ENCODE results near the gene FAM241B. TPM values are rescaled to one million over a fixed set of nuclear protein-coding genes. Genes with fewer than 3 reads are reported as not detected.

Gene FAM241B
- total RNA-seq, 1 donor from 2014 or later: 2.6 TPM

- TF ChIP-seq, protein P1, sequence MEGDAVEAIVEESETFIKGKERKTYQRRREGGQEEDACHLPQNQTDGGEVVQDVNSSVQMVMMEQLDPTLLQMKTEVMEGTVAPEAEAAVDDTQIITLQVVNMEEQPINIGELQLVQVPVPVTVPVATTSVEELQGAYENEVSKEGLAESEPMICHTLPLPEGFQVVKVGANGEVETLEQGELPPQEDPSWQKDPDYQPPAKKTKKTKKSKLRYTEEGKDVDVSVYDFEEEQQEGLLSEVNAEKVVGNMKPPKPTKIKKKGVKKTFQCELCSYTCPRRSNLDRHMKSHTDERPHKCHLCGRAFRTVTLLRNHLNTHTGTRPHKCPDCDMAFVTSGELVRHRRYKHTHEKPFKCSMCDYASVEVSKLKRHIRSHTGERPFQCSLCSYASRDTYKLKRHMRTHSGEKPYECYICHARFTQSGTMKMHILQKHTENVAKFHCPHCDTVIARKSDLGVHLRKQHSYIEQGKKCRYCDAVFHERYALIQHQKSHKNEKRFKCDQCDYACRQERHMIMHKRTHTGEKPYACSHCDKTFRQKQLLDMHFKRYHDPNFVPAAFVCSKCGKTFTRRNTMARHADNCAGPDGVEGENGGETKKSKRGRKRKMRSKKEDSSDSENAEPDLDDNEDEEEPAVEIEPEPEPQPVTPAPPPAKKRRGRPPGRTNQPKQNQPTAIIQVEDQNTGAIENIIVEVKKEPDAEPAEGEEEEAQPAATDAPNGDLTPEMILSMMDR (IDR thresholded peaks at IDR 0.05; ENCODE audit: insufficient read depth, low read length, severe bottlenecking): no peak
- H3K36me3 ChIP-seq (ENCODE audit: control insufficient read depth, insufficient read depth, low read length): no peaks in the 10 kb centered on the region
- no peaks in the 10 kb centered on the region for H3K27me3 ChIP-seq (ENCODE audit: control insufficient read depth, insufficient read depth, low read length)
- DNase-seq (ENCODE audit: low read depth) (peak; percentile 62), FAIRE-seq (no peak)
- no peak overlapping the region for H3K4me3 ChIP-seq (ENCODE audit: low read depth, low read length)
These were observed 29.2 kb upstream of the FAM241B start for GRCh38 chr10:69600761-69601330.

GRCh38 chr10:69609077-69609476, 21.0 kb upstream of the FAM241B start:
- no peaks in the 10 kb centered on the region for H3K27me3 ChIP-seq (ENCODE audit: control insufficient read depth, insufficient read depth, low read length)
- FAIRE-seq (no peak), DNase-seq (ENCODE audit: low read depth) (no peak)

GRCh38 chr10:69612760-69613159, 17.3 kb upstream of the FAM241B start:
- TF ChIP-seq, protein P1 (IDR thresholded peaks at IDR 0.05; ENCODE audit: insufficient read depth, low read length, severe bottlenecking): no peak
- no peak for FAIRE-seq

More at GRCh38 chr10:69609077-69609476, 21.0 kb upstream of the FAM241B start:
- Histone ChIP-seq H3K4me3 (ENCODE audit: low read depth, low read length) (no peak overlapping the region), H3K36me3 (ENCODE audit: control insufficient read depth, insufficient read depth, low read length) (no peaks in the 10 kb centered on the region)
- TF ChIP-seq, protein P1 (IDR thresholded peaks at IDR 0.05; ENCODE audit: insufficient read depth, low read length, severe bottlenecking): no peak

DNA sequence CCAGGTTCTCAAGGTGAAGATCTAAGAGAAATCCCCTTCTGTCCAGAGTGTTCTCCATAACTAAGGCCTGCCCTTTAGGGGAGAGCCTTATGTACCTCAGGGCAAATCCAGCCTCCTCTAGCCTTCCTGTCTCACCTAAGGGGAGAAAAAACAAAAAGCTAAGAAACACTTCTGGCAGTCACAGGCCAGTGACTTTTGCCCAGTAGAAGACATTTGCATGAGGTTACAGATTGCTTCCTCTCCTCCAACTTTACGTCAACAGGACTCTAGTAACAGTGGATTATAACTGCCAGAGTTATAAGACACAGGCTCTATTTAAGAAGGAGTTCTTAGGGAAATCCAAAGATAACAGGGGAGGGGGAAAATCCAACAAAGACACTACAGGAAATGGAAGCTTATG, 15.9 kb upstream of the FAM241B start:
- TF ChIP-seq, protein P1 (IDR thresholded peaks at IDR 0.05; ENCODE audit: insufficient read depth, low read length, severe bottlenecking): no peak
- Histone ChIP-seq H3K4me3 (ENCODE audit: low read depth, low read length) (no peak overlapping the region), H3K27me3 (ENCODE audit: control insufficient read depth, insufficient read depth, low read length) (no peaks in the 10 kb centered on the region), H3K36me3 (ENCODE audit: control insufficient read depth, insufficient read depth, low read length) (no peaks in the 10 kb centered on the region)
- no peak for DNase-seq (ENCODE audit: low read depth)
- FAIRE-seq: no peak

More at GRCh38 chr10:69612760-69613159, 17.3 kb upstream of the FAM241B start:
- Histone ChIP-seq H3K36me3 (ENCODE audit: control insufficient read depth, insufficient read depth, low read length) (no peaks in the 10 kb centered on the region), H3K4me3 (ENCODE audit: low read depth, low read length) (no peak overlapping the region), H3K27me3 (ENCODE audit: control insufficient read depth, insufficient read depth, low read length) (no peaks in the 10 kb centered on the region)
- DNase-seq (ENCODE audit: low read depth): peak; percentile 17

DNA sequence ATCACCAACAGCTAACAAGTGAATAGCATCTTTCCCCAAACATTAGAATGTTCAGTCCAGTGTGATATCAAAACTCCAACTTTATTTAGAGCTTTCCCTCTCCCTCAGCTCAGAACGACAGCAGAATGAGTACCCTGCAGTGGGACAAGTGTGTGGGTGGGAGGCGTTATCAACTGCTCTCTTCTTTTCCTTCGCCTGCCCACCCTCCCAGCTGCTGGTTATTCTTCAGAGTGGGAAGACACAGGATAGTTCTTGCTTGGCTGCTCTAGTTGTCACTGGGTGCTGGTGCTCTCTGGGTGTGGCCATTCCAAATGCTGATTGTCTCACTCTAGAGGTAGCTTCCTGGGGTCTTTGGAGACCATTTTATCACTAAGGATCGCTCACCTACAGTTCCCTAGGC, 13.7 kb upstream of the FAM241B start:
- no peak for FAIRE-seq
- H3K36me3 ChIP-seq (ENCODE audit: control insufficient read depth, insufficient read depth, low read length): no peaks in the 10 kb centered on the region
- TF ChIP-seq, protein P1 (IDR thresholded peaks at IDR 0.05; ENCODE audit: insufficient read depth, low read length, severe bottlenecking): no peak
- DNase-seq (ENCODE audit: low read depth): no peak
- H3K27me3 ChIP-seq (ENCODE audit: control insufficient read depth, insufficient read depth, low read length): no peaks in the 10 kb centered on the region
- no peak overlapping the region for H3K4me3 ChIP-seq (ENCODE audit: low read depth, low read length)

- H3K4me3 ChIP-seq (ENCODE audit: low read depth, low read length): no peak overlapping the region
- no peaks in the 10 kb centered on the region for H3K27me3 ChIP-seq (ENCODE audit: control insufficient read depth, insufficient read depth, low read length)
- TF ChIP-seq, protein P1 (IDR thresholded peaks at IDR 0.05; ENCODE audit: insufficient read depth, low read length, severe bottlenecking): no peak
- no peaks in the 10 kb centered on the region for H3K36me3 ChIP-seq (ENCODE audit: control insufficient read depth, insufficient read depth, low read length)
- DNase-seq (ENCODE audit: low read depth): no peak
- peak; percentile 88 for FAIRE-seq
These were observed 11.3 kb upstream of the FAM241B start for GRCh38 chr10:69618746-69619145.

All from bronchial epithelial cell (primary cell).